ENCODE measurements around the gene AMBRA1.

GRCh38 chr11:46630237-46630636, 36.4 kb upstream of the AMBRA1 start:
- no peak for TF ChIP-seq POLR2A (IDR thresholded peaks at IDR 0.05)
- no peak for TF ChIP-seq CTCF (IDR thresholded peaks at IDR 0.05)
